ENCODE measurements around the gene HOXB9. TPM values are rescaled to one million over a fixed set of nuclear protein-coding genes. Genes with fewer than 3 reads are reported as not detected.

Gene HOXB9
- total RNA-seq, 2 experiments from 2014 or later = not detected

DNA sequence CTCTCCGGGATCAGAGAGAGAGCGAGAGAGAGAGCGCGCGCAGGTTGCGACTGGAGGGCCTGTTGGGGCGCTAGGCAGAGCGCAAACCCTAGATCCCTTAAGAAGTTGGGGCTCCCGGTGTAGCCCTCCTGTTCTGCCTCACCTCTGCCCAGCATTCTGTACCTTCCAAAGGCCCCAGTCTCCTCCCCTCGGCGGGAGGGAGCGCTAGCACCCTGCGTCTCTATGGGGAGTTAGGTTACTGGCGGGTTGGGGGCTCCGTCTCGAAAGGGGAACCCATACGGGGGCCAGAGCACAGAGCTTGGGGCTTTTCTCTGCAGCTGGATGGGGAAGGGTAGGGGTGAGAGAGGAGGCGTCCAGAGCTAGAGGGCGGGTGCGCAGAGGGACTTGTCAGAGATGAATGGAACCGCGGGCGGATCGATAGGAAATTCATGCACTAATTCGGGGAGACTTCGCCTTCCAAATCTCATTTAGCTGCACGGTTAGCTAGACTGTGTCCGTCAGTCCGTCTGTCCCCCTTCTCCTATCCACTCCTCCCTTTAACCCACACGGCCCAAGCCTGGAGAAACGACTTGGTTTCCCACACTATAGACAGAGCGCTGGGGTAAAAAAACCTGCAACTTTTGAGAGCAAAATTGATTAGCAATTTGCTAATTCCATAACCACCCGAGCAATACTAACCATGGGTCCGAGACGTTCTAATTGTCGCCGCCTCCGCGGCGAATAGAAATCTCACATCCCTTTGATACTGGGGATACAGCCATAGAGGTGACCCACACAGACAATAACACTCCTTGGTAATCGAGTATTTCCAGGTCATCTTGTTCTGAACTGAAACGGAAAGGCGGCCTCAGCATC lies 47.3 kb downstream of the HOXB9 start:
- Mint-ChIP-seq H3K9me3 (no peaks in the 10 kb centered on the region), H3K27me3 (peaks cover 83% of the 10 kb centered on the region), H3K4me3 (peak overlapping the region; percentile 92), H3K4me1 (ENCODE audit: low read depth) (peaks cover 59% of the 10 kb centered on the region), H3K36me3 (ENCODE audit: low read depth) (no peaks in the 10 kb centered on the region), H3K27ac (no peak overlapping the region)
- TF ChIP-seq, protein P1, sequence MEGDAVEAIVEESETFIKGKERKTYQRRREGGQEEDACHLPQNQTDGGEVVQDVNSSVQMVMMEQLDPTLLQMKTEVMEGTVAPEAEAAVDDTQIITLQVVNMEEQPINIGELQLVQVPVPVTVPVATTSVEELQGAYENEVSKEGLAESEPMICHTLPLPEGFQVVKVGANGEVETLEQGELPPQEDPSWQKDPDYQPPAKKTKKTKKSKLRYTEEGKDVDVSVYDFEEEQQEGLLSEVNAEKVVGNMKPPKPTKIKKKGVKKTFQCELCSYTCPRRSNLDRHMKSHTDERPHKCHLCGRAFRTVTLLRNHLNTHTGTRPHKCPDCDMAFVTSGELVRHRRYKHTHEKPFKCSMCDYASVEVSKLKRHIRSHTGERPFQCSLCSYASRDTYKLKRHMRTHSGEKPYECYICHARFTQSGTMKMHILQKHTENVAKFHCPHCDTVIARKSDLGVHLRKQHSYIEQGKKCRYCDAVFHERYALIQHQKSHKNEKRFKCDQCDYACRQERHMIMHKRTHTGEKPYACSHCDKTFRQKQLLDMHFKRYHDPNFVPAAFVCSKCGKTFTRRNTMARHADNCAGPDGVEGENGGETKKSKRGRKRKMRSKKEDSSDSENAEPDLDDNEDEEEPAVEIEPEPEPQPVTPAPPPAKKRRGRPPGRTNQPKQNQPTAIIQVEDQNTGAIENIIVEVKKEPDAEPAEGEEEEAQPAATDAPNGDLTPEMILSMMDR (IDR thresholded peaks at IDR 0.05) = no peak
- intact Hi-C loops (cut with DNase I, micrococcal nuclease) = no loop called here
- Histone ChIP-seq H3K4me3 (ENCODE audit: low read length) (peak overlapping the region; percentile 84), H3K9me3 (ENCODE audit: control insufficient read depth in 1 of 2, insufficient read depth in 1 of 2, low read length in 2 of 2) (peaks cover 0 to 3% of the 10 kb centered on the region in 2 experiments), H3K27me3 (ENCODE audit: control insufficient read depth in 1 of 2, insufficient read depth in 2 of 2, low read length in 2 of 2) (peaks cover 42 to 51% of the 10 kb centered on the region in 2 experiments), H3K36me3 (ENCODE audit: insufficient read depth, low read length) (no peaks in the 10 kb centered on the region), H3K27ac (ENCODE audit: low read depth in 1 of 2, low read length in 2 of 2) (peak overlapping the region in 1 of 2 donors; percentile 36), H3K4me1 (ENCODE audit: insufficient read depth, low read length) (peaks cover 61% of the 10 kb centered on the region)
- ChIA-PET CTCF (no interaction called here), POLR2A (no interaction called here)
- peak; percentile 57 for ATAC-seq (ENCODE audit: poor library complexity)
- DNase-seq = no peak

DNA sequence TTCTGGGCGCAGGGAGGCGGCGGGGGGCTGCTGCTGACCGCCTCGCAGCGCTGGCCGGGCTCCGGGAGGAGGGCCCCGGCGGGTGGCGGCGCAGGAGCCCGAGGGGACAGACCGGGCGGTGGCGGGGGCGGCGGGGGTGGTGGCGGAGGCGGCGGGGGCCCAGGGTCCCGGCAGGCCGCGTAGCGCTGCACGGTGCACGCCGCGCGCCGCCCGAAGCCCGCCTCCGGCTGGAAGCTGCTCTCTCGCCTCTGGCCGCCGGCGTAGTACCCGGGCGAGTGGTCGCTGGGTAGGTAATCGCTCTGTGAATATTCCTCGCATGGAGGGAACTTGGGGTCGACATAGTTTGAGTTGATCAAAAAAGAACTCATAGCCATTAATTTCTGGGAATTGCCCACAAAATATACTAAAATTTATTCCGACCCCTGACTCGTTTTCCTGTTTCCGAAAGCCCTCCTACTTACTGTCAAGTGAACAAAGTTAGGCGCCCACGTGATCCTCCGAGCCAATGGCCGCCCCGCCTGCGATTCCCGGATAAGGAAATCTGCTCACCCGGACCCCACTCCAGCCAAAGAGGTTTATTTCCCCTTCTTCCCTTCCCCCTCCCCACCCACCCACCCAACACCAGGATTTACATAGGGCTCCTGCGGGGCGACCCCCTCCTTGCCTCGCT lies 48.1 kb downstream of the HOXB9 start, which contains the start of gene HOXB4:
HOXB4 (minus strand) TSS at position 405 of the 670 bp plus-strand sequence; CDS start at position 374, 31 bp downstream.
- Mint-ChIP-seq H3K27me3 (peaks cover 81% of the 10 kb centered on the region), H3K4me3 (peak within 1 kb of the TSS; percentile 92), H3K36me3 (ENCODE audit: low read depth) (no peaks in the 10 kb centered on the region), H3K9me3 (no peaks in the 10 kb centered on the region), H3K4me1 (ENCODE audit: low read depth) (peaks cover 58% of the 10 kb centered on the region), H3K27ac (no peak within 1 kb of the TSS)
- intact Hi-C loops (cut with DNase I, micrococcal nuclease) = no loop called here
- TF ChIP-seq, protein P1 (IDR thresholded peaks at IDR 0.05) = no peak
- peak within 1 kb of the TSS; percentile 84 for H3K4me3 ChIP-seq (ENCODE audit: low read length)
- peak within 1 kb of the TSS in 1 of 2 donors; percentile 36 for H3K27ac ChIP-seq (ENCODE audit: low read depth in 1 of 2, low read length in 2 of 2)
- DNase-seq (peak in 13 of 14 experiments; percentile 31 to 84 (median 48)), ATAC-seq (ENCODE audit: poor library complexity) (peak; percentile 72)
- H3K27me3 ChIP-seq (ENCODE audit: control insufficient read depth in 1 of 2, insufficient read depth in 2 of 2, low read length in 2 of 2) = peaks cover 42 to 45% of the 10 kb centered on the region in 2 experiments
- H3K4me1 ChIP-seq (ENCODE audit: insufficient read depth, low read length) = peaks cover 61% of the 10 kb centered on the region
- peaks cover 0 to 3% of the 10 kb centered on the region in 2 experiments for H3K9me3 ChIP-seq (ENCODE audit: control insufficient read depth in 1 of 2, insufficient read depth in 1 of 2, low read length in 2 of 2)
- POLR2A ChIA-PET = no interaction called here
- H3K36me3 ChIP-seq (ENCODE audit: insufficient read depth, low read length) = no peaks in the 10 kb centered on the region
- CTCF ChIA-PET = no interaction called here

DNA sequence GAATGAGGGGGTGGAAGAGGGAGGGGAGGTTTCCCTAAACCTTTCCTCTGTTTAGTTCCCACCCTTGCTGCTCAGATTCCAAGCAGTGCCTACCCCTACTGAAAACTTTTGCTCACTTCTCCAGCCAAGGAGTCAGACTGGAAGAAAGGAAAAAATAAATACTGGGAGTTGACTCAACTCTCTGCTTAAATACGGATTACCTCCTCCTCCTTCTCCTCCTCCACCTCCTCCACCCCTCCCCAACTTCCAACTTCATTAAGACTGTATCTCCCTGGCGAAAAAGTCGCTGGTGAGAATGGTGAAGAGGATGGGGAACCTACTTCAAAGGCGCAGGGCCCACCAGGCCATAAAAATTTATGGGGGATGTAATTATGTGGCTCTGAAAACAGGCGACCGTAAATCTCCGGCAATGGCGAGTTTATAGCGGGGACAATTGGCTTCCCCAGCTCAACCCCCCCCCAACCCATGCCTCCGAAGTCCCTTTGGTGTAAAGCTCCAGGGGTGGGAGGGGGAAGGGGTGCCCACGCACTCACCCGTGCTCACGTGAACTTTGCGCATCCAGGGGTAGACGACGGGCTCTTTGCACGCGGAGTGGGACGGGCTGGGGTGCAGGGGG lies 48.7 kb downstream of the HOXB9 start:
- peaks cover 76% of the 10 kb centered on the region for H3K27me3 Mint-ChIP-seq
- H3K27ac Mint-ChIP-seq = no peak overlapping the region
- H3K4me1 ChIP-seq (ENCODE audit: insufficient read depth, low read length) = peaks cover 57% of the 10 kb centered on the region
- ChIA-PET CTCF (no interaction called here), POLR2A (no interaction called here)
- ATAC-seq (ENCODE audit: poor library complexity) (peak; percentile 23), DNase-seq (peak in 3 of 14 experiments; percentile 22 to 59 (median 50))
- TF ChIP-seq, protein P1 (IDR thresholded peaks at IDR 0.05) = no peak
- no peaks in the 10 kb centered on the region for H3K36me3 Mint-ChIP-seq (ENCODE audit: low read depth)
- H3K36me3 ChIP-seq (ENCODE audit: insufficient read depth, low read length) = no peaks in the 10 kb centered on the region
- H3K4me3 Mint-ChIP-seq = peak overlapping the region; percentile 79
- H3K4me3 ChIP-seq (ENCODE audit: low read length) = peak overlapping the region; percentile 84
- H3K4me1 Mint-ChIP-seq (ENCODE audit: low read depth) = peaks cover 51% of the 10 kb centered on the region
- peaks cover 36 to 38% of the 10 kb centered on the region in 2 experiments for H3K27me3 ChIP-seq (ENCODE audit: control insufficient read depth in 1 of 2, insufficient read depth in 2 of 2, low read length in 2 of 2)
- no peaks in the 10 kb centered on the region for H3K9me3 Mint-ChIP-seq
- H3K9me3 ChIP-seq (ENCODE audit: control insufficient read depth in 1 of 2, insufficient read depth in 1 of 2, low read length in 2 of 2) = peaks cover 0 to 3% of the 10 kb centered on the region in 2 experiments
- no peak overlapping the region for H3K27ac ChIP-seq (ENCODE audit: low read depth in 1 of 2, low read length in 2 of 2)
- intact Hi-C loops (cut with DNase I, micrococcal nuclease) = no loop called here

Measured in CD4-positive, alpha-beta T cell (primary cell).